Measurements from ENCODE around the gene SORD. TPM values are rescaled to one million over a fixed set of nuclear protein-coding genes. Genes with fewer than 3 reads are reported as not detected.
"Not testable (repeated sequence)": the region's sequence is repeated elsewhere in the genome, so short reads cannot be mapped to it uniquely, and the experiment has no call there.

SORD gene
- total RNA-seq, 1 experiment from 2014 or later: 27.7 TPM

GRCh38 chr15:45009046-45009445 is 13.9 kb upstream of the SORD start:
- Mint-ChIP-seq H3K27me3 (ENCODE audit: insufficient read depth, unreplicated experiment) (no peaks in the 10 kb centered on the region), H3K4me1 (ENCODE audit: insufficient read depth, unreplicated experiment) (no peaks in the 10 kb centered on the region), H3K36me3 (ENCODE audit: insufficient read depth, unreplicated experiment) (no peaks in the 10 kb centered on the region), H3K9me3 (ENCODE audit: unreplicated experiment) (no peaks in the 10 kb centered on the region), H3K27ac (ENCODE audit: low read depth, unreplicated experiment) (no peak overlapping the region), H3K4me3 (ENCODE audit: unreplicated experiment) (no peak overlapping the region)
- no peak for DNase-seq (ENCODE audit: unreplicated experiment)
- ChIA-PET CTCF (interaction anchor here (1.8 kb wide), 1 partner anchor 28 kb away, joined by 6 read pairs; no protein-coding TSS in a partner anchor), POLR2A (no interaction called here)
- TF ChIP-seq, protein P1, sequence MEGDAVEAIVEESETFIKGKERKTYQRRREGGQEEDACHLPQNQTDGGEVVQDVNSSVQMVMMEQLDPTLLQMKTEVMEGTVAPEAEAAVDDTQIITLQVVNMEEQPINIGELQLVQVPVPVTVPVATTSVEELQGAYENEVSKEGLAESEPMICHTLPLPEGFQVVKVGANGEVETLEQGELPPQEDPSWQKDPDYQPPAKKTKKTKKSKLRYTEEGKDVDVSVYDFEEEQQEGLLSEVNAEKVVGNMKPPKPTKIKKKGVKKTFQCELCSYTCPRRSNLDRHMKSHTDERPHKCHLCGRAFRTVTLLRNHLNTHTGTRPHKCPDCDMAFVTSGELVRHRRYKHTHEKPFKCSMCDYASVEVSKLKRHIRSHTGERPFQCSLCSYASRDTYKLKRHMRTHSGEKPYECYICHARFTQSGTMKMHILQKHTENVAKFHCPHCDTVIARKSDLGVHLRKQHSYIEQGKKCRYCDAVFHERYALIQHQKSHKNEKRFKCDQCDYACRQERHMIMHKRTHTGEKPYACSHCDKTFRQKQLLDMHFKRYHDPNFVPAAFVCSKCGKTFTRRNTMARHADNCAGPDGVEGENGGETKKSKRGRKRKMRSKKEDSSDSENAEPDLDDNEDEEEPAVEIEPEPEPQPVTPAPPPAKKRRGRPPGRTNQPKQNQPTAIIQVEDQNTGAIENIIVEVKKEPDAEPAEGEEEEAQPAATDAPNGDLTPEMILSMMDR (IDR thresholded peaks at IDR 0.05; ENCODE audit: unreplicated experiment): no peak
- intact Hi-C loops (cut with micrococcal nuclease): no loop called here
- BruUV-seq (replicated peaks): no TSS peak

DNA sequence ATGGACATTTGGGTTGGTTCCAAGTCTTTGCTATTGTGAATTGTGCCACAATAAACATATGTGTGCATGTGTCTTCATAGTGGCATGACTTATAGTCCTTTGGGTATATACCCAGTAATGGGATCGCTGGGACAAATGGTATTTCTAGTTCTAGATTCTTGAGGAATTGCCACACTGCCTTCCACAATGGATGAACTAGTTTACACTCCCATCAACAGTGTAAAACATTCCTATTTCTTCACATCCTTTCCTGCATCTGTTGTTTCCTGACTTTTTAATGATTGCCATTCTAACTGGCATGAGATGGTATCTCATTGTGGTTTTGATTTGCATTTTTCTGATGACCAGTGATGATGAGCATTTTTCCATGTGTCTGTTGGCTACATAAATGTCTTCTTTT is 7.9 kb upstream of the SORD start:
- BruUV-seq (replicated peaks); POLR2A ChIA-PET; H3K4me1 Mint-ChIP-seq (ENCODE audit: insufficient read depth, unreplicated experiment); H3K27ac Mint-ChIP-seq (ENCODE audit: low read depth, unreplicated experiment); H3K36me3 Mint-ChIP-seq (ENCODE audit: insufficient read depth, unreplicated experiment); H3K4me3 Mint-ChIP-seq (ENCODE audit: unreplicated experiment); DNase-seq (ENCODE audit: unreplicated experiment); H3K9me3 Mint-ChIP-seq (ENCODE audit: unreplicated experiment); intact Hi-C loops (cut with micrococcal nuclease): not testable (repeated sequence)
- H3K27me3 Mint-ChIP-seq (ENCODE audit: insufficient read depth, unreplicated experiment): peaks cover 40% of the 10 kb centered on the region
- CTCF ChIA-PET: interaction anchor here (0.7 kb wide), 1 partner anchor 11 kb away, joined by 3 read pairs; no protein-coding TSS in a partner anchor

GRCh38 chr15:45020222-45020900 is 2.6 kb upstream of the SORD start:
- ChIA-PET POLR2A (interaction anchor here (0.9 kb wide), 1 partner anchor 8 kb away, joined by 4 read pairs; no protein-coding TSS in a partner anchor), CTCF (interaction anchor here (0.6 to 1.8 kb wide), 3 partner anchors 15 to 102 kb away, joined by 3 to 5 read pairs (median 4); no protein-coding TSS in a partner anchor)
- intact Hi-C loops (cut with micrococcal nuclease); DNase-seq (ENCODE audit: unreplicated experiment); H3K36me3 Mint-ChIP-seq (ENCODE audit: insufficient read depth, unreplicated experiment); H3K4me3 Mint-ChIP-seq (ENCODE audit: unreplicated experiment); H3K27ac Mint-ChIP-seq (ENCODE audit: low read depth, unreplicated experiment); BruUV-seq (replicated peaks); H3K9me3 Mint-ChIP-seq (ENCODE audit: unreplicated experiment): not testable (repeated sequence)
- H3K27me3 Mint-ChIP-seq (ENCODE audit: insufficient read depth, unreplicated experiment): peaks cover 45% of the 10 kb centered on the region
- H3K4me1 Mint-ChIP-seq (ENCODE audit: insufficient read depth, unreplicated experiment): peaks cover 11% of the 10 kb centered on the region

DNA sequence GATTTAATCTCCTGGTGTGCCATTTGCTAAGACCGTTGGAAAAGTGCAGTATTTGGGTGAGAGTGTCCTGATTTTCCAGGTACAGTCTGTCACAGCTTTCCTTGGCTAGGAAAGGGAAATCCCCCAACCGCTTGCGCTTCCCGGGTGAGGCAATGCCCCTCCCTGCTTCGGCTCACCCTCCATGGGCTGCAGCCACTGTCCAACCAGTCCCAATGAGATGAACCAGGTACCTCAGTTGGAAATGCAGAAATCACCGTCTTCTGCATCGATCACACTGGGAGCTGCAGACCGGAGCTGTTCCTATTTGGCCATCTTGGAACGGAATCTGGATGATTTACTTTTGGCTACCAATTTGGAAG is 2.1 kb upstream of the SORD start:
- H3K4me3 Mint-ChIP-seq (ENCODE audit: unreplicated experiment); intact Hi-C loops (cut with micrococcal nuclease); H3K27ac Mint-ChIP-seq (ENCODE audit: low read depth, unreplicated experiment); H3K9me3 Mint-ChIP-seq (ENCODE audit: unreplicated experiment); POLR2A ChIA-PET; DNase-seq (ENCODE audit: unreplicated experiment); H3K36me3 Mint-ChIP-seq (ENCODE audit: insufficient read depth, unreplicated experiment); BruUV-seq (replicated peaks): not testable (repeated sequence)
- Mint-ChIP-seq H3K27me3 (ENCODE audit: insufficient read depth, unreplicated experiment) (peaks cover 45% of the 10 kb centered on the region), H3K4me1 (ENCODE audit: insufficient read depth, unreplicated experiment) (peaks cover 11% of the 10 kb centered on the region)
- CTCF ChIA-PET: interaction anchor here (0.6 to 1.8 kb wide), 2 partner anchors 14 to 16 kb away, joined by 3 to 5 read pairs; no protein-coding TSS in a partner anchor

GRCh38 chr15:45021348-45021747 is 1.6 kb upstream of the SORD start:
- TF ChIP-seq, protein P1 (IDR thresholded peaks at IDR 0.05; ENCODE audit: unreplicated experiment): no peak
- H3K9me3 Mint-ChIP-seq (ENCODE audit: unreplicated experiment): no peaks in the 10 kb centered on the region
- H3K27ac Mint-ChIP-seq (ENCODE audit: low read depth, unreplicated experiment): no peak overlapping the region
- H3K36me3 Mint-ChIP-seq (ENCODE audit: insufficient read depth, unreplicated experiment): peaks cover 5% of the 10 kb centered on the region
- DNase-seq (ENCODE audit: unreplicated experiment): peak; percentile 2
- peak overlapping the region; percentile 36 for H3K4me3 Mint-ChIP-seq (ENCODE audit: unreplicated experiment)
- H3K4me1 Mint-ChIP-seq (ENCODE audit: insufficient read depth, unreplicated experiment): peaks cover 11% of the 10 kb centered on the region
- CTCF ChIA-PET: interaction anchor here (1.8 kb wide), 1 partner anchor 15 kb away, joined by 5 read pairs; no protein-coding TSS in a partner anchor
- H3K27me3 Mint-ChIP-seq (ENCODE audit: insufficient read depth, unreplicated experiment): peaks cover 43% of the 10 kb centered on the region
- BruUV-seq (replicated peaks): no TSS peak
- POLR2A ChIA-PET: no interaction called here
- intact Hi-C loops (cut with micrococcal nuclease): no loop called here

Measured in MCF 10A (cell line).